ENCODE results near the gene RPL19. TPM values are rescaled to one million over a fixed set of nuclear protein-coding genes. Genes with fewer than 3 reads are reported as not detected.

RPL19 gene
- polyA plus RNA-seq, 1 donor (not counting 4 experiments of a cell fraction or from before 2014, with no cell fraction given), result 1,957 TPM

GRCh38 chr17:39225959-39226683, 26.0 kb downstream of the RPL19 start:
- no peak overlapping the region for H3K27ac ChIP-seq (ENCODE audit: control insufficient read depth, insufficient read depth, low read length)
- H3K79me2 ChIP-seq (ENCODE audit: control insufficient read depth, insufficient read depth, low read length), result no peaks in the 10 kb centered on the region
- H3K36me3 ChIP-seq (ENCODE audit: control insufficient read depth in 2 of 2, extremely low read depth in 1 of 2, insufficient read depth in 2 of 2, low read length in 2 of 2), result no peaks in the 10 kb centered on the region
- H3K9me1 ChIP-seq (ENCODE audit: control insufficient read depth, extremely low read depth, insufficient read depth, low read length), result no peaks in the 10 kb centered on the region
- H4K20me1 ChIP-seq (ENCODE audit: control insufficient read depth, extremely low read depth, insufficient read depth, low read length), result no peaks in the 10 kb centered on the region
- no peak overlapping the region for H3K4me3 ChIP-seq (ENCODE audit: control insufficient read depth in 2 of 3, extremely low read depth in 1 of 3, insufficient read depth in 2 of 3, low read depth in 1 of 3, low read length in 3 of 3)
- FAIRE-seq, result no peak
- dilution Hi-C loops (cut with MboI; ENCODE audit: extremely low pct_ligation_motif_present, low sequenced_read_pairs), result no loop called here
- no peak overlapping the region for H3K9ac ChIP-seq (ENCODE audit: control insufficient read depth, extremely low read depth, insufficient read depth, low read length)
- no peaks in the 10 kb centered on the region for H3K9me3 ChIP-seq (ENCODE audit: control insufficient read depth, low read depth, low read length)
- DNase-seq (ENCODE audit: low read depth, low spot score), result no peak
- peaks cover 67% of the 10 kb centered on the region for H3K27me3 ChIP-seq (ENCODE audit: control insufficient read depth, extremely low read depth, insufficient read depth, low read length)
- no peak overlapping the region for H2AFZ ChIP-seq (ENCODE audit: control insufficient read depth, low read length)
- no peaks in the 10 kb centered on the region for H3K4me1 ChIP-seq (ENCODE audit: control insufficient read depth, extremely low read depth, insufficient read depth, low read length)
- TF ChIP-seq CTCF (optimal IDR thresholded peaks at IDR 0.05 in 1 of 3, IDR thresholded peaks at IDR 0.05 in 1 of 3, conservative IDR thresholded peaks at IDR 0.05 in 1 of 3; ENCODE audit: extremely low read depth in 1 of 3, insufficient read depth in 2 of 3, low read length in 3 of 3) (no peak), EZH2 (IDR thresholded peaks at IDR 0.05; ENCODE audit: low read length) (peak; percentile 59)
- H3K4me2 ChIP-seq (ENCODE audit: control insufficient read depth, extremely low read depth, insufficient read depth, low read depth, low read length), result no peak overlapping the region

- Histone ChIP-seq H4K20me1 (ENCODE audit: control insufficient read depth, extremely low read depth, insufficient read depth, low read length) (no peaks in the 10 kb centered on the region), H3K9ac (ENCODE audit: control insufficient read depth, extremely low read depth, insufficient read depth, low read length) (no peak overlapping the region), H3K27ac (ENCODE audit: control insufficient read depth, insufficient read depth, low read length) (no peak overlapping the region), H3K4me1 (ENCODE audit: control insufficient read depth, extremely low read depth, insufficient read depth, low read length) (no peaks in the 10 kb centered on the region), H2AFZ (ENCODE audit: control insufficient read depth, low read length) (no peak overlapping the region), H3K79me2 (ENCODE audit: control insufficient read depth, insufficient read depth, low read length) (no peaks in the 10 kb centered on the region), H3K4me2 (ENCODE audit: control insufficient read depth, extremely low read depth, insufficient read depth, low read depth, low read length) (no peak overlapping the region), H3K27me3 (ENCODE audit: control insufficient read depth, extremely low read depth, insufficient read depth, low read length) (peaks cover 66% of the 10 kb centered on the region), H3K36me3 (ENCODE audit: control insufficient read depth in 2 of 2, extremely low read depth in 1 of 2, insufficient read depth in 2 of 2, low read length in 2 of 2) (no peaks in the 10 kb centered on the region), H3K9me3 (ENCODE audit: control insufficient read depth, low read depth, low read length) (no peaks in the 10 kb centered on the region), H3K4me3 (ENCODE audit: control insufficient read depth in 2 of 3, extremely low read depth in 1 of 3, insufficient read depth in 2 of 3, low read depth in 1 of 3, low read length in 3 of 3) (no peak overlapping the region), H3K9me1 (ENCODE audit: control insufficient read depth, extremely low read depth, insufficient read depth, low read length) (no peaks in the 10 kb centered on the region)
- FAIRE-seq, result no peak
- dilution Hi-C loops (cut with MboI; ENCODE audit: extremely low pct_ligation_motif_present, low sequenced_read_pairs), result no loop called here
- no peak for DNase-seq (ENCODE audit: low read depth, low spot score)
- TF ChIP-seq CTCF (optimal IDR thresholded peaks at IDR 0.05 in 1 of 3, IDR thresholded peaks at IDR 0.05 in 1 of 3, conservative IDR thresholded peaks at IDR 0.05 in 1 of 3; ENCODE audit: extremely low read depth in 1 of 3, insufficient read depth in 2 of 3, low read length in 3 of 3) (no peak), EZH2 (IDR thresholded peaks at IDR 0.05; ENCODE audit: low read length) (no peak)
These were observed 27.4 kb downstream of the RPL19 start for GRCh38 chr17:39227364-39227919.

Measured in keratinocyte (primary cell).